Nasal cavity respiratory epithelium epithelial cell of viscerocranial mucosa (primary cell): Measurements from ENCODE around the gene MYOT. TPM values are rescaled to one million over a fixed set of nuclear protein-coding genes. Genes with fewer than 3 reads are reported as not detected.

Experiments used
- total RNA-seq: library from RNA; depleted of rRNA; stranded (reverse); fragments of >200 nt; gene quantifications from 2 replicates; pipeline ENCODE4 v1.2.3, GENCODE V29; 2014

Gene MYOT, protein sequence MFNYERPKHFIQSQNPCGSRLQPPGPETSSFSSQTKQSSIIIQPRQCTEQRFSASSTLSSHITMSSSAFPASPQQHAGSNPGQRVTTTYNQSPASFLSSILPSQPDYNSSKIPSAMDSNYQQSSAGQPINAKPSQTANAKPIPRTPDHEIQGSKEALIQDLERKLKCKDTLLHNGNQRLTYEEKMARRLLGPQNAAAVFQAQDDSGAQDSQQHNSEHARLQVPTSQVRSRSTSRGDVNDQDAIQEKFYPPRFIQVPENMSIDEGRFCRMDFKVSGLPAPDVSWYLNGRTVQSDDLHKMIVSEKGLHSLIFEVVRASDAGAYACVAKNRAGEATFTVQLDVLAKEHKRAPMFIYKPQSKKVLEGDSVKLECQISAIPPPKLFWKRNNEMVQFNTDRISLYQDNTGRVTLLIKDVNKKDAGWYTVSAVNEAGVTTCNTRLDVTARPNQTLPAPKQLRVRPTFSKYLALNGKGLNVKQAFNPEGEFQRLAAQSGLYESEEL
- not detected in 2 replicates for total RNA-seq

DNA sequence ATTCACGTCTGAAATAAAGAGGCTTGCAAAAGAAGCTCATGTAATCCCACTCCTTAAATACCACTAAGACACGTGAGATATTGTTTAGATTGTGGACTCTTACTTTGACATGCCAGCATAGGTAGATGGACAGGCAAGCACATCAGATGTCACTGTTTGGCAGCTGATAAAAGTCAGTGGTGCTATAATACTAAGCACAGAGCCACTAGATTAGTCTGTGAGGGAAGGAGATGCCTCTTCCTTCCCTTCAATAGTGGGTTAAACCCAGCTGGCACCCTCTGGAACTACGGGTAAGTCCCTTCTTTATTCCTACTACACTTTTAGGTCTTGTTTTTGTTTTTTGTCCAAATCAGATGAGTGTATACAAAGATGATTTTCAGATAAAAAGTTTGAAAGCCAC lies at the start of gene MYOT:
TSS of gene MYOT (plus strand) at position 197 of the 400 bp plus-strand sequence. CDS start 2,792 bp downstream, outside the sequence.

DNA sequence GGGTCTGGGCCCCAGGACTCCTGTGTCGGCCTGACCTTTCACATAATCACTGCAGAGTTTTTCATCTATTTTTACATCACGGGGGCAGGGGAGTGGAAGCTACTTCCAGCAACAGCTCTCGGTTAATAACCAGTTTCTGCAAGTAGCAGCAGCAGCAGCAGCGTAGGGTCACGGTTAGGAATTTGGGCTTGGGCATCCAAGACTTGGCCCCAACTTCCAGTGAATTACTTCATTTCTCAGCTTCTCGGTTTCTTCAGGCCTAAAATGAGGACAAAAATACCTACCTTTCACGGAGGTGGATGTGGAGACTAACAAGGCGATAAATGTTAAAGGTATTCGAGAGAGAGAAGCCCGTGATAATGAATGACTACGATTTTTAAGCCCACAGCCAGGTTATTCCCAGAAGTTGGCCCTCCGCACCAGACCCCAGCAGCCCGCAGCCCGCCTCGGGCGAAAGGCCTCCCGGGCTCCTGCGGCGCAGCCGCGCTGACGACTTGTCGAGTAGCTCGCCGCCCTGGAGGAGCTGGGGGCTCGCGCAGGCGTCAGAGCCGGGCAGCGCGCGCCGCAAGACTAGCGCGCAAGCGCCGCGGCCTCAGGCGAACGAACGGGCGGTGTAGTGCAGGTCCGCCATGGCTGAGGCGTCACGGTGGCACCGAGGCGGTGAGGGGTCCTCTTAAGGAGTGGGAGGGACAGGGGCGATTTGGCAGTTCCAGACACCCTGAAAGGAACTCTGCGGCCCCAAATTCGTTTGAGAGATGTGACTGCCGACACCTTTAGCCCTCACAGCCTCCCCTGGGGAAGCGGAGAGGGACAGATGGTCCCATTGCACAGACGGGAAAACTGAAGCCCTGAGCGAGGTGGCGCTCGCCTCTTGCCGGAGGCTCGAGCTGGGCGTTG lies 21.5 kb downstream of the MYOT start, which contains the start of gene PKD2L2:
TSS of gene PKD2L2 (plus strand) at position 595 of the 897 bp plus-strand sequence. CDS start at position 630, 35 bp downstream.

Other genes starting within 250 kb of the MYOT start
- gene KLHL3, start 131.8 kb upstream of the MYOT start, total RNA-seq, result 1.7 and 2.9 TPM in 2 replicates
- 16.6 and 16.7 TPM in 2 replicates for gene HNRNPA0, start 113.5 kb upstream of the MYOT start, total RNA-seq
- gene PKD2L2, start 21.6 kb downstream of the MYOT start, total RNA-seq, result not detected in 2 replicates
- 10.9 and 18.2 TPM in 2 replicates for gene FAM13B, start 165.2 kb downstream of the MYOT start, total RNA-seq
- gene WNT8A, start 216.2 kb downstream of the MYOT start, total RNA-seq, result not detected in 2 replicates